AG04450 (cell line): ENCODE measurements around the gene SLC8A2. TPM values are rescaled to one million over a fixed set of nuclear protein-coding genes. Genes with fewer than 3 reads are reported as not detected.

Source experiments
- CTCF ChIA-PET: fragments of 300-600, 350-600 bp; formaldehyde crosslinking; extraction: SDS; loops from one replicate; lab custom pipeline; 2022; ENCODE audit warnings: antibody characterized with exemption, inconsistent platforms; lab: Charles Lee
- POLR2A ChIA-PET: fragments of 350-600 bp; formaldehyde crosslinking; extraction: SDS; loops from one replicate; lab custom pipeline; 2021; ENCODE audit warnings: antibody characterized with exemption, inconsistent platforms; lab: Yijun Ruan, JAX
- DNase-seq: peaks from one replicate; pipeline ENCODE4 v3.0.0-alpha.2; 2011; ENCODE audit warnings: low read depth, low spot score
- H3K27ac ChIP-seq: one replicate; pipeline ENCODE4 v1.5.1; 2012; ENCODE audit warnings: low read depth, low read length, control low read depth
- H3K27me3 ChIP-seq: one replicate; pipeline ENCODE4 v1.6.0; 2012; ENCODE audit warnings: low read length; ENCODE audit not compliant: control insufficient read depth, insufficient read depth
- H3K4me3 ChIP-seq: 2 replicates; pipeline ENCODE4 v1.5.1; 2011; ENCODE audit warnings: mild to moderate bottlenecking, low read depth, low read length, control low read depth
- H3K9me3 ChIP-seq: 2 replicates; pipeline ENCODE4 v1.5.1; 2012; ENCODE audit warnings: low read length; ENCODE audit not compliant: control insufficient read depth, insufficient read depth
- polyA plus RNA-seq: library from polyadenylated mRNA; depleted of rRNA; stranded (reverse); fragments of >200 nt; gene quantifications from 2 replicates; pipeline ENCODE4 v1.2.3, GENCODE V29; 2011
- TF ChIP-seq, protein P1 (sequence below): IDR thresholded peaks from 2 replicates; pipeline ENCODE4 v1.5.1; 2011; ENCODE audit warnings: low read depth, low read length, control low read depth, inconsistent platforms

SLC8A2 gene
- polyA plus RNA-seq, 1 experiment = 0.05 TPM

DNA sequence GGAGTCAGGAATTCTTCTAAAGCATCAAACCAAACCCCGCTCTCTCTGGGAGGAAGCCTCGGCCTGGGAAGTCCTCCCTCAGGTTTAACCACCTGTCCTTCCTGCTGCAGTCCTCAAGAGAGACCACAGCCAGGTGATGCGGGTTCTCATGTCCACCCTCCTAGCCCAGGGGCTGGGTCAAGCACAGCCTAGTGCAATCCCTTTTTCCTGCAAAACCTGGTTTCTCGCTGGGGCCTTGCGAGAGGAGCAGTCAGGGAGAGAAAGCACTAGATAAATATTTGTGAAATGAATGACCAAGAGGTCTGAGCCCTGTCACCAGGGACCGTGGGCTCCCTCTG lies 2.4 kb downstream of the SLC8A2 start:
- H3K9me3 ChIP-seq = no peaks in the 10 kb centered on the region; the same call in 1 of the 2 replicates
- ChIA-PET CTCF (no interaction called here), POLR2A (no interaction called here)
- H3K27ac ChIP-seq = no peak overlapping the region
- peaks cover 47% of the 10 kb centered on the region for H3K27me3 ChIP-seq
- TF ChIP-seq, protein P1, sequence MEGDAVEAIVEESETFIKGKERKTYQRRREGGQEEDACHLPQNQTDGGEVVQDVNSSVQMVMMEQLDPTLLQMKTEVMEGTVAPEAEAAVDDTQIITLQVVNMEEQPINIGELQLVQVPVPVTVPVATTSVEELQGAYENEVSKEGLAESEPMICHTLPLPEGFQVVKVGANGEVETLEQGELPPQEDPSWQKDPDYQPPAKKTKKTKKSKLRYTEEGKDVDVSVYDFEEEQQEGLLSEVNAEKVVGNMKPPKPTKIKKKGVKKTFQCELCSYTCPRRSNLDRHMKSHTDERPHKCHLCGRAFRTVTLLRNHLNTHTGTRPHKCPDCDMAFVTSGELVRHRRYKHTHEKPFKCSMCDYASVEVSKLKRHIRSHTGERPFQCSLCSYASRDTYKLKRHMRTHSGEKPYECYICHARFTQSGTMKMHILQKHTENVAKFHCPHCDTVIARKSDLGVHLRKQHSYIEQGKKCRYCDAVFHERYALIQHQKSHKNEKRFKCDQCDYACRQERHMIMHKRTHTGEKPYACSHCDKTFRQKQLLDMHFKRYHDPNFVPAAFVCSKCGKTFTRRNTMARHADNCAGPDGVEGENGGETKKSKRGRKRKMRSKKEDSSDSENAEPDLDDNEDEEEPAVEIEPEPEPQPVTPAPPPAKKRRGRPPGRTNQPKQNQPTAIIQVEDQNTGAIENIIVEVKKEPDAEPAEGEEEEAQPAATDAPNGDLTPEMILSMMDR = no peak
- no peak overlapping the region for H3K4me3 ChIP-seq
- DNase-seq = no peak

DNA sequence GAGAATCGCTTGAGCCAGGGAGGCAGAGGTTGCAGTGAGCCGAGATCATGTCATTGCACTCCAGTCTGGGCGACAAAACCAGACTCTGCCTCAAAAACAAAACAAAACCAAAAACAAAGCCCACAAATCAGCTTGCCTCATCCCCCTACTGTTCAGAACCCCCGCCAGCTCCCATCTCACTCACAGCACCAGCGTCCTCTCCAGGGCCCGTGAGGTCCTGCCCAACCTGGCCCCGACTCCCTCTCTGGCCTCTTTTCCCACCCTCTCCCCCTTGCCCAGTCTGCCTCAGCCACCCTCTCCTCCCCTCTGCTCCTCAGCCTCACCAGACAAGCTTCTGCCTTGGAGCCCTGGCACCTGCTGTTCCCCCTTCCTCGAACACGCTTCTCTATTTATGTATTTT lies 3.8 kb downstream of the SLC8A2 start:
- H3K4me3 ChIP-seq = no peak overlapping the region
- no peaks in the 10 kb centered on the region; the same call in 1 of the 2 replicates for H3K9me3 ChIP-seq
- ChIA-PET POLR2A (interaction anchor here (0.5 kb wide), 1 partner anchor 119 kb away, joined by 3 read pairs; the partner anchor contains the start of gene DHX34), CTCF (interaction anchor here (0.5 kb wide), 1 partner anchor 176 kb away, joined by 3 read pairs; no protein-coding TSS in a partner anchor)
- DNase-seq = no peak
- TF ChIP-seq, protein P1 = no peak
- H3K27me3 ChIP-seq = peaks cover 51% of the 10 kb centered on the region
- H3K27ac ChIP-seq = no peak overlapping the region

DNA sequence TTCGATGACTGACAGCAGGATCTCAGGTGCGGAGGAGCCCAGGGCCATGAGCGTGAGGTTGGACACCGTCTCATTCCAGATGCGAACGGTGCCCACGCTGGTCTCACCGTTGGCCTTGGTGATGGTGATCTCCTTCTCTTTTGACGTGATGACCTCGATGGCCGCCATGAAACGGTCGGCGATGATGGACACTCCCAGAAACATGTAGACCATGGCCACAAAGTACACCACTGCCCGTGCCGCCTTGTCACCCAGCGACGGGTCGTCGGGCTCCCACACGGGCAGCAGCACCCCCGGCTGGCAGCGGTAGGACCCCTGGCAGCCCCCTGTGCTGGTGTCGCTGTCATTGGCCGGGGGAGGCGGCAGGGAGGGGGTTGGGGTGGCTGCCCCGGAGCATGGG lies 5.7 kb downstream of the SLC8A2 start:
- ChIA-PET CTCF (no interaction called here), POLR2A (no interaction called here)
- Histone ChIP-seq H3K4me3 (no peak overlapping the region), H3K27me3 (peaks cover 40% of the 10 kb centered on the region), H3K9me3 (no peaks in the 10 kb centered on the region; the same call in 1 of the 2 replicates), H3K27ac (no peak overlapping the region)
- TF ChIP-seq, protein P1 = no peak
- DNase-seq = no peak

DNA sequence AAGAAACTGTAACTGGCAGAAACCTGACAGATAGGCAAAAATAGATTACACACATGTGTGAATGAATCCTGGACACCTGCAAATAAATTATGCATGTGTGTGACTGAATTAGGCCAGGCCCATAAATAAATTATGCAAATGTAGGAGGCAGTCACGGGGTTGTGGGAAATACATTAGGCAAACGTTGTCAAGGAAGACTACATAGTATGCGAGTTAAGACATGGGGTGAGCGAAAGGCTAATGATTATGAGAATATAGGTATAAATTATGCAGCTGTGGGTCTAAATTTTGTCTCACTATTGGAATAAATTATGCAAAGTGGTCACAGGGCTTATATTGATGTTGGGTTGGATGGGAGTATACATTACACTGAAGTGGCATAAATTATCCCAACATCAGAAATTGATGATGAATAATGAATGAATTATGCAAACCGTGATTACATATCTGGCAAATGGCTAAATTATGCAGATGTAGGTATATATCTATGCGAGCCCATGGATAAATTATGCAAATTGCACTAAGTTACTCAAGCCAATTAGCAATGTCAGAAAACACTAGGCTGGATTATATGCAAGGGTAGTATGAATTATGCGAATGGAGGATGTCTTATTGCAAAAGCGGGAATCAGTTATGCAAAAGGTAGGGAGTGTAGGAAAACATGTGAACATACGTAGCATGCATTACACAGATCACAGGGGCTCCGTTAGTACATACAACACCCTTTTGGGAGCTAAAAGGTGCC lies 6.8 kb downstream of the SLC8A2 start:
- no peak for DNase-seq
- ChIA-PET CTCF (no interaction called here), POLR2A (no interaction called here)
- no peak overlapping the region for H3K27ac ChIP-seq
- TF ChIP-seq, protein P1 = no peak
- peaks cover 34% of the 10 kb centered on the region for H3K27me3 ChIP-seq
- no peak overlapping the region for H3K4me3 ChIP-seq
- no peaks in the 10 kb centered on the region; the same call in 1 of the 2 replicates for H3K9me3 ChIP-seq

DNA sequence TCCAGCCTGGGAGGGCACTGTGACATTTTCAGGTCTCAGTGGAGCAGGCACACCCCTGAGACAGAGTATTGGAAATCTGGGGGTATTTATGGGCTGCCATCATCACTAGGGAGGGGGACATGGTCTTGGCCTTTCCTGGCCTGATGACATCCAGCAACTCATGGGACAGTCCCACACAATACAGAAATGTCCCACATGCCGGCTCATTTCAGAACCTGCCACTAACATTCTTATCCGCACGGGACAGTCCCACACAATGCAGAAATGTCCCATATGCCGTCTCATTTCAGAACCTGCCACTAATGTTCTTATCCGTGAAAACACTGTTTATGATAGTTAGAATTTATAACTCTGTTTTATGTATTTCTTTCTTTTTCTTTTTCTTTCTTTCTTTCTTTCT lies 9.8 kb downstream of the SLC8A2 start:
- H3K4me3 ChIP-seq = no peak overlapping the region
- peaks cover under 1% of the 10 kb centered on the region; the same call in 1 of the 2 replicates for H3K9me3 ChIP-seq
- TF ChIP-seq, protein P1 = no peak
- H3K27me3 ChIP-seq = peaks cover 29% of the 10 kb centered on the region
- H3K27ac ChIP-seq = no peak overlapping the region
- ChIA-PET POLR2A (interaction anchor here (0.7 kb wide), 1 partner anchor 669 kb away, joined by 3 read pairs; no protein-coding TSS in a partner anchor), CTCF (no interaction called here)
- DNase-seq = no peak
